Measurements from ENCODE around the gene LURAP1L. TPM values are rescaled to one million over a fixed set of nuclear protein-coding genes. Genes with fewer than 3 reads are reported as not detected.
"Not testable (repeated sequence)": the region's sequence is repeated elsewhere in the genome, so short reads cannot be mapped to it uniquely, and the experiment has no call there.

LURAP1L gene
- total RNA-seq, 4 donors from 2014 or later, result 11.4 to 28.8 (median 23.9) TPM

GRCh38 chr9:12859704-12860251 is 85.0 kb downstream of the LURAP1L start:
- TF ChIP-seq EP300 (IDR thresholded peaks at IDR 0.05) (no peak), POLR2A (IDR thresholded peaks at IDR 0.05; ENCODE audit: low read depth) (no peak), CTCF (IDR thresholded peaks at IDR 0.05) (no peak), POLR2AphosphoS5 (IDR thresholded peaks at IDR 0.05) (no peak)
- no peak for DNase-seq (ENCODE audit: extremely low spot score)
- WGBS, result 76% methylated on average over 5 of the region's 5 CpGs
- intact Hi-C loops (cut with DNase I), result no loop called here
- Histone ChIP-seq H3K27me3 (no peaks in the 10 kb centered on the region), H3K4me3 (no peak overlapping the region), H3K27ac (replicated peaks in 1 of 4) (no peak overlapping the region), H3K4me1 (no peaks in the 10 kb centered on the region), H3K36me3 (no peaks in the 10 kb centered on the region), H3K9me3 (no peaks in the 10 kb centered on the region)

DNA sequence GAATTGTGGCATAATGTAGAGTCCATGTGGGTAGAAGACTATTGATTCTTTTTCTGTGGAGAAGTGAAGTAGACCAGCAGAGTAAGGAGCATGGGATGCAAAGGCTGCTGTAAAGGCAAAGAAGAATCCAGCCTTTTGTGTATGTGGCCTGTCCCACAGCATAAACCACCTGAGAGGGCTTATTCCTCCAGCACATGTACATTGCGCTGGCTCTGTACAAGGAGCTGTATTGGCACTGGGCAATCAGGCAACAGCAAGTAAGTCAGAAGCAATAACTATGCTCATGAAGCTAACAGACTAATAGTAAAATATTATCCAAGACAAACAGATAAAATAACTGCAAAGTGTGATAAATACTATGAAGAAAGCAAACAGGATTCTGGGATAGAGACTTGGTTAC is 86.2 kb downstream of the LURAP1L start:
- WGBS, result 100% methylated on average over 1 of the region's 1 CpG
- intact Hi-C loops (cut with DNase I), result no loop called here
- H3K36me3 ChIP-seq, result no peaks in the 10 kb centered on the region
- no peaks in the 10 kb centered on the region for H3K27me3 ChIP-seq
- H3K4me1 ChIP-seq, result no peaks in the 10 kb centered on the region
- H3K9me3 ChIP-seq, result no peaks in the 10 kb centered on the region
- no peak overlapping the region for H3K27ac ChIP-seq (replicated peaks in 1 of 4)
- TF ChIP-seq POLR2AphosphoS5 (IDR thresholded peaks at IDR 0.05) (no peak), POLR2A (IDR thresholded peaks at IDR 0.05; ENCODE audit: low read depth) (no peak), CTCF (IDR thresholded peaks at IDR 0.05) (no peak)
- DNase-seq (ENCODE audit: extremely low spot score), result no peak
- no peak overlapping the region for H3K4me3 ChIP-seq

DNA sequence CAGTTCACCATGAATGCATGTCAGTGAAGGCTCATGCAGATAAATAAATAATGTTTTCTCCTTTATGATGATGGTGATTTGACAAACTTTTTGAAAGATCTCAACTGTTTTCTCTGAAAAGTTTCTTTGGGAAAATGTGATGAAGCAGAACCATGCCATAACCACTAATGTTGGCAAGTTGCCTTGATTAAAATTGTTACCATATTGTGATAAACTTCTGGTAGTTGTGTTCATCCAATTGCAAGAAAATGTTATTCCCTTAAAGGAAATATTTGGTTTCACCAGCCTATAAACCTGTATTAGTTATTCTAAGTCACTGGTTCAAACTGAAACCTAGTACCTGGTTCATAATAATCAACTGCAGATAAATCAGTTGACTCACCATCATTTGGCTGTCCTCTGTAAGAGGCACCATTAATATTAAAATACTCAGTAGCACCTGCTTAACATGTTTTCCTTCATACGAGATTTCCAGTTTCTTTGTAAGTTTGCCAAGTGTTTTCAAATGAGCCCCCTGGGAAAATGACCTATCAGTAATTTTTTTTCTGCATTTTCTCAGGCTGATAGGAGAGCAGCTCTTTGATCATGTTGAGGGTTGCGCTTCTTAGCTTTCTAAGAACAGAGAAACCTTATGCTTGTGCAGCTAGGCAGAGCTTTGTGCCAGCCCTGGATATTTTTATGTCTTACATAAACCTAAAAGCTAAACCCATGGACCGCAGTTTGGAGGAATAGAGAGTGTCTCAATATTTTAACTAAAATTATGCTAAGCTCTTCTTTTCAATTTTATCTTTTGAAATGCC is 88.0 kb downstream of the LURAP1L start:
- H3K9me3 ChIP-seq, result no peaks in the 10 kb centered on the region
- WGBS, result 54% methylated on average over 3 of the region's 3 CpGs
- no peak for DNase-seq (ENCODE audit: extremely low spot score)
- no peak overlapping the region for H3K4me3 ChIP-seq
- TF ChIP-seq POLR2A (IDR thresholded peaks at IDR 0.05; ENCODE audit: low read depth) (no peak), EP300 (IDR thresholded peaks at IDR 0.05) (no peak), CTCF (IDR thresholded peaks at IDR 0.05) (no peak)
- H3K36me3 ChIP-seq, result no peaks in the 10 kb centered on the region
- H3K4me1 ChIP-seq, result no peaks in the 10 kb centered on the region
- intact Hi-C loops (cut with DNase I), result no loop called here
- H3K27ac ChIP-seq (replicated peaks in 1 of 4), result no peak overlapping the region
- H3K27me3 ChIP-seq, result no peaks in the 10 kb centered on the region

DNA sequence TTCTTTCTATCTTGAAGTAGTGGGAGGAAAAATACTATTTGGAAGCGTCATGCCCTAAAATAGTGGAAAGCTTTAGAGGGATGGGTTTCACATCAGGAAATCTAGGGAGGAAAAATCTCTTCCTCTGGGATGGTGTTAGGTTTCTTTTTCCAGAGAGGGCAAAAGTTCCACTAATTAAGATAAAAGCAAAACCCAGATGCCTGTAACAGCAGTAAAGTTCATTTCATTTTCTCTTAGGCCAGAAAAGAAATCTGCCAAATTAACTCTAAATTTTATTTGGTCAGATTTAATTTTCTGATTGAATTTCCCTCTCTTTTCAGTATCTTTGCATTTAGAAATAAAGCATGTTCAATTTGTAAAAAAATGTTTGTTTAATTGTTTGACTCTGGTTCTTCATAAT is 88.8 kb downstream of the LURAP1L start:
- no peak for DNase-seq (ENCODE audit: extremely low spot score)
- no peaks in the 10 kb centered on the region for H3K4me1 ChIP-seq
- H3K27ac ChIP-seq (replicated peaks in 1 of 4), result no peak overlapping the region
- no peaks in the 10 kb centered on the region for H3K9me3 ChIP-seq
- H3K27me3 ChIP-seq, result no peaks in the 10 kb centered on the region
- no peaks in the 10 kb centered on the region for H3K36me3 ChIP-seq
- H3K4me3 ChIP-seq, result no peak overlapping the region
- intact Hi-C loops (cut with DNase I), result no loop called here
- 66% methylated on average over 1 of the region's 1 CpG for WGBS
- TF ChIP-seq POLR2A (IDR thresholded peaks at IDR 0.05; ENCODE audit: low read depth) (no peak), CTCF (IDR thresholded peaks at IDR 0.05) (no peak), POLR2AphosphoS5 (IDR thresholded peaks at IDR 0.05) (no peak), EP300 (IDR thresholded peaks at IDR 0.05) (no peak)

DNA sequence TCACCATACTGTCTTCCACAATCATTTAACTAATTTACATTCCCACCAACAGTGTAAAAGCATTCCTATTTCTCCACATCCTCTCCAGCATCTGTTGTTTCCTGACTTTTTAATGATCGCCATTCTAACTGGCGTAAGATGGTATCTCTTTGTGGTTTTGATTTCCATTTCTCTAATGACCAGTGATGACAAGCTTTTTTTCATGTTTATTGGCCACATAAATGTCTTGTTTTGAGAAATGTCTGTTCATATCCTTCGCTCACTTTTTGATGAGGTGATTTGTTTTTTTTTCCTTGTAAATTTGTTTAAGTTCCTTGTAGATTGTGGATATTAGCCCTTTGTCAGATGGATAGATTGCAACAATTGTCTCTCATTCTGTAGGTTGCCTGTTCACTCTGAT is 90.6 kb downstream of the LURAP1L start:
- DNase-seq (ENCODE audit: extremely low spot score); H3K27me3 ChIP-seq; H3K4me1 ChIP-seq; H3K4me3 ChIP-seq; H3K36me3 ChIP-seq; H3K9me3 ChIP-seq; H3K27ac ChIP-seq (replicated peaks in 1 of 4); intact Hi-C loops (cut with DNase I): not testable (repeated sequence)
- 94% methylated on average over 3 of the region's 3 CpGs for WGBS

Small RNAs within 50 kb of the gene (small RNA-seq; reads per million reads assigned to genes)
- gene RN7SL849P, result 0 reads per million in 3 donors

Other genes starting within 250 kb of the LURAP1L start
- gene TYRP1, start 81.6 kb upstream of the LURAP1L start, total RNA-seq, result under 1 TPM in 2 of 4 donors, not detected in 2; 0.63 to 0.83 TPM